H4 (cell line): ENCODE measurements around the gene DHX57. TPM values are rescaled to one million over a fixed set of nuclear protein-coding genes. Genes with fewer than 3 reads are reported as not detected.
"Not testable (repeated sequence)": the region's sequence is repeated elsewhere in the genome, so short reads cannot be mapped to it uniquely, and the experiment has no call there.

ENCODE experiments used
- DNase-seq: peaks from one replicate; pipeline ENCODE4 v3.0.0-alpha.2; 2015; ENCODE audit warnings: low spot score
- total RNA-seq: library from RNA; depleted of rRNA; stranded (reverse); fragments of >200 nt; shearing (Covaris generic); gene quantifications from 2 replicates; pipeline ENCODE4 v1.2.3, GENCODE V29; 2014

DHX57 gene
- total RNA-seq, 1 experiment from 2014 or later = 14.3 TPM

- DNase-seq = no peak
Observed at GRCh38 chr2:38794235-38794946, 81.3 kb downstream of the DHX57 start.

DNA sequence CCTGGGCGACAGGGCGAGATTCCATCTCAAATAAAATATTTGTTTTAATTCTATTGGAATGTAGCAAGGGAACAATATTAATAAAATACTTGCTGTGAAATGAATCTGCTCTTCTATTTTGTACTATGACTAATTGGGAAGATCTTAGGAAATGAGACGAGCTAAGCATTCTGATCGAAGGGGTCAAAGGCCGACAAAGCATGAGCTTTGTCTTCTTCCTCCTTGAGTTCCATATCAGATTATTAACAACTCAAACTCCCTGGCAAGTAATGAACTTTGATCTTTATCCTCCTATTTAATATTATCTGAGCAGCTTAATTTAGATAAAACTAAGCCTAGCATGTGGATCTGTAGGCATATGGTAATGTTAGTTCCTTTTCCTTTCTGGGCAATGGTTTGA lies 82.2 kb downstream of the DHX57 start:
- DNase-seq = no peak

DNA sequence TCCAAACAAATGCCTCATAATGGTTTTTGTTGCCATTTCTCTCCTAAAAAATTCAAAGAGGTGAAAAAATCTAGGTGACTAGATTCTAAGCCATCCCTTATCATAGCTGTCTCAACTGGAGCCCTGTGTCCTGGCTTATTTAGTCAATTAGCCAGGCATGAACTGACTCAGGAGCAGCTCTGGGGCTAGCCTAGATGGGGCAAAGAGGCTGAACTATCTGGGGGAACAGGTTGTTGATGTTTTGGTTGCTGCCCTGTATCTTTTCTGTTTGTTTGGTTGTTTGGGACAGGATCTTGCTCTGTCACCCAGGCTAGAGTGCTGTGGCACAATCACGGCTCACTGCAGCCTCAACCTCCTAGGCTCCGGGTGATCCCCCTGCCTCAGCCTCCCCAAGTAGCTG lies 83.0 kb downstream of the DHX57 start:
- no peak for DNase-seq

GRCh38 chr2:38792321-38792720 lies 83.4 kb downstream of the DHX57 start:
- not testable (repeated sequence) for DNase-seq

DNA sequence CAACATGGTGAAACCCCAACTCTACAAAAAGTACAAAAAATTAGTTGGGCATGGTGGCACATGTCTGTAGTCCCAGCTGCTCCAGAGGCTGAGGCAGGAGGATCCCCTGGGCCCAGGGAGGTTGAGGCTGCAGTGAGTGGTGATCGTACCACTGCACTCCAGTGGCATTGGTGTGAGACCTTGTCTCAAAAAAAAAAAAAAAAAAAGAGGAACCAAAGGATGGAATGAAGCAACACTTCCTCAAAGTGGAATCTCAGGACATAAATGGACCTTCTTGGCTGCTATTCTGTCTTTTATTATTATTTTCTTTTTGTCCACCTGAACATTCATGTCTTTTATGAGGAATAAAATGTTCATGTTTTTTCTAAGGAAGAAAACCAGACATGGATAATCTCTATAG lies 84.0 kb downstream of the DHX57 start:
- no peak for DNase-seq

DNA sequence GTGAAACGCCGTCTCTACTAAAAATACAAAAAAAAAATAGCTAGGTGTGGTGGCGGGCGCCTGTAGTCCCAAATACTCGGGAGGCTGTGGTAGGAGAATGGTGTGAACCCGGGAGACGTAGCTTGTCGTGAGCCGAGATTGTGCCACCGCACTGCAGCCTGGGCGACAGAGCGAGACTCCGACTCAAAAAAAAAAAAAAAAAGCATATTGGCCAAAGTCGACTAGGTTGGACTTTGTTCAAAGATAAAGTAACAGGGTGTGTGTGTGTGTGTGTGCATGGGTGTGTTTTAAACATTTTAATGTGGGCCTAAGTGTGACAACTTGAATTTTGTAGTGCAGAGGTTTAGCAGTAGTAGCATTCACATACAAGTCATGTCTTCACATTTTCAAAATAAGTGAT lies 86.0 kb downstream of the DHX57 start:
- DNase-seq = no peak

- DNase-seq = no peak
Observed at GRCh38 chr2:38788306-38788705, 87.4 kb downstream of the DHX57 start.

- no peak for DNase-seq
Observed at GRCh38 chr2:38783586-38783985, 92.1 kb downstream of the DHX57 start.

GRCh38 chr2:38778687-38779082 lies 97.0 kb downstream of the DHX57 start:
- DNase-seq = no peak

- no peak for DNase-seq
Observed at GRCh38 chr2:38776531-38776930, 99.2 kb downstream of the DHX57 start.

DNA sequence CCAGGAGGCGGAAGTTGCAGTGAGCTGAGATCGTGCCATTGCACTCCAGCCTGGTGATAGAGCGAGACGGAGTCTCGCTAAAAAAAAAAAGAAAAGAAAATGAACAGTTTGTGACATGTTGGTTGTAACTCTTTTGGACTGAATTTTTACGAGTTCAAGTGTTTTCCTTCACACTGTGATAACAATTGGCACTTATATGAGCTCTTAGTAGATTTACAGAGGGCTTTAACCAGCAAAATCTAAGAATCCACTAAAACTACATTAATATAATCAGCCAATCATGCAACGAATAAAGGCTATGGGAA lies 99.9 kb downstream of the DHX57 start:
- DNase-seq = no peak

DNA sequence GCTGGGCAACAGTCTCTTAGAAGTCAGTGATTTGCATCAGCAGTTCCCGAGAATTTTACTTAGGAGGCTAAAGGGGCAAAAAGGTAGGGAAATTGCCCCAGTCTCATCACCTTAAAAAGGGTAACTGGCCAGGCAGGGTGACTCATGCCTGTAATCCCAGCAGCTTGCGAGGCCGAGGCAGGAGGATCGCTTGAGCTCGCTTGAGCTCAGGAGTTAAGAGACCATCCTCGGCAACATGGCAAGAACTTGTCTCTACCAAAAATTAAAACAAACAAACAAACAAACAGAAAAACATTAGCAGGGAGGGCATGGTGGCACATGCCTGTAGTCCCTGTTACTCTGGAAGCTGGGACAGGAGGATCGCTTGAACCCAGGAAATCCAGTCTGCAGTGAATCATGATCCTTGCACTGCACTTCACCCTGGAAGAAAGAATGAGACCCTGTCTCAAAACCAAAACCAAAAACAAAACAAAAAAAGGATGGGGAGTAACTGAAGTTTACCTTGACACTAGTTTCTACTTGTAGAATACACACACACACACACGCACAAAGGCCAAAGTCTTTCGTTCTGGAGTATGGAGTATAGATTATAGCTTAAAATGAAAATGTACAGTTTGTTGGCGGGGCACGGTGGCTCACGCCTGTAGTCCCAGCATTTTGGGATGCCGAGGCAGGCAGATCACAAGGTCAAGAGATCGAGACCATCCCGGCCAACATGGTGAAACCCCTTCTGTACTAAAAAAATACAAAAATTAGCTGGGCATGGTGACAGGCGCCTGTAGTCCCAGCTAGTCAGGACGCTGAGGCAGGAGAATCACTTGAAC lies 100.4 kb downstream of the DHX57 start:
- no peak for DNase-seq

DNA sequence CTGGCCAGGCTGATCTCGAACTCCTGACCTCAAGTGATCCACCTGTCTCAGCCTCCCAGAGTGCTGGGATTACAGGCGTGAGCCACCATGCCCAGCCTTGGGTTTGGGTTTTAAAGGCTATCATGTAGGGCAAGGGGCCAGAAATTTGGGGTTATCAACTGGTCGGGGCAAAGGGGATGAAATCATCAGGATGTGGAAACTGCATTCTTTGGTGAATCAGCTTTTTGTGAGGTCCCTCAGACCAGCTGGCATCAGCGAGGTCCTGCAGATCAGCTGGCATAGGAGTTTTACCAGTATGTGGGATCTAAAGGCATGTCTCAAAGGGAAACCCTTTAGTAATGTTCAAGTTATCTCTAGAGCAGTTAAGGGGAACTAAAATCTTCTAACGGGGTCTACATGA lies 104.1 kb downstream of the DHX57 start:
- peak; percentile 36 for DNase-seq

- DNase-seq = no peak
Observed at GRCh38 chr2:38765551-38765950, 110.2 kb downstream of the DHX57 start.

DNA sequence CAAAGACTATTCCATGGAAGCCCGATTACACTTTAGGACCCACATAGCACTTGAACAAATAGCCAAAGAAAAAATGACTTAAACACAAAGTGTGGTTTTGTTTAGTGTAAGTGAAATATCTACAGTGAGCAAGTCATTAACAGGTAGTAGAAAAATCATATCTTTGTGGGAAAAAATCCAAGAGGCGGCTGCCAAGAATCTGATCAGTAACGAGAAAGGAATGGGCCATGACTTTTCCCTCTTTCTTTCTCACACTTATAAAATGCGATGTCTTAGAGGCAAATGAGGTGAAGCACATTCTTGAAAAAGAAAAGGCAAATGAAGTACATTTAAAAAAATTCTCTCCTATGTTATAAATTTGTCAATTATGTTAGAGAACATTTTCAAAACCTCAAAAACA lies 110.6 kb downstream of the DHX57 start:
- no peak for DNase-seq

DNA sequence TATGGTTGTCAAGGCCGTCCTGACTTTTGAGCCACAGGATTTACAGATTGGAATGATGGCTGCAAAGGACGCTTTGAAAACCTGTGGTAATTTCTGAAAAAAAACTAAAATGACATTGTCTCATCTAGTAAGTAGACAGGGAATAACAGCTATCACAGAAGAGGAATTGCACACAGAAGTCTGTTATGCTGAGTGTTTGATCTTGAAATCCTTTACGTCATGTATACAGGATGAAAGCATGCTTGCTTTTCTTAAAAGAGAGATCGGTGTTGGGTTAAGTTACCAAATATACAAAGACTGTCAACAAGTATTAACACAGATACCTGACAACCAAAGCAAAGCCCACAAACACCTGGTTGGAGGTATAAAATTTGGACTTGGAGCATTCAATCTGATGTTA lies 112.0 kb downstream of the DHX57 start:
- DNase-seq = no peak

- DNase-seq = no peak
Observed at GRCh38 chr2:38763228-38763627, 112.5 kb downstream of the DHX57 start.

- not testable (repeated sequence) for DNase-seq
Observed at GRCh38 chr2:38755891-38756290, 119.8 kb downstream of the DHX57 start.

- no peak for DNase-seq
Observed at GRCh38 chr2:38754506-38754905, 121.2 kb downstream of the DHX57 start.

- no peak for DNase-seq
Observed at GRCh38 chr2:38754049-38754448, 121.7 kb downstream of the DHX57 start.

- no peak for DNase-seq
Observed at GRCh38 chr2:38751596-38752410, 123.9 kb downstream of the DHX57 start.

GRCh38 chr2:38750891-38751595 lies 124.7 kb downstream of the DHX57 start, which contains the start of gene SRSF7:
SRSF7 (minus strand) TSS chr2:38751361; CDS start chr2:38751256, 105 bp downstream.
- peak; percentile 98 for DNase-seq
